D341Med (cell line): ENCODE data around the gene SLC3A2.

ENCODE experiments used
- DNase-seq: peaks from one replicate; pipeline ENCODE4 v3.0.0; 2012; ENCODE audit warnings: low spot score

The SLC3A2 gene

GRCh38 chr11:62911137-62912130 lies 30.7 kb downstream of the SLC3A2 start:
- DNase-seq: no peak

- no peak for DNase-seq
Measured at GRCh38 chr11:62912268-62912667, 31.6 kb downstream of the SLC3A2 start.

GRCh38 chr11:62914416-62914815 lies 33.7 kb downstream of the SLC3A2 start:
- no peak for DNase-seq

- no peak for DNase-seq
Measured at GRCh38 chr11:62917906-62918502, 37.3 kb downstream of the SLC3A2 start.

- no peak for DNase-seq
Measured at GRCh38 chr11:62918531-62918930, 37.8 kb downstream of the SLC3A2 start.

- no peak for DNase-seq
Measured at GRCh38 chr11:62919476-62919875, 38.8 kb downstream of the SLC3A2 start.

- no peak for DNase-seq
Measured at GRCh38 chr11:62919898-62920640, 39.4 kb downstream of the SLC3A2 start.

- no peak for DNase-seq
Measured at GRCh38 chr11:62921201-62921572, 40.5 kb downstream of the SLC3A2 start, which contains the start of gene CHRM1. Gene CHRM1 (minus strand): TSS chr11:62921363. CDS start chr11:62911100, 10,263 bp downstream.

GRCh38 chr11:62921573-62922188 lies 41.0 kb downstream of the SLC3A2 start:
- DNase-seq: no peak

- DNase-seq: no peak
Measured at GRCh38 chr11:62922189-62922589, 41.5 kb downstream of the SLC3A2 start.

GRCh38 chr11:62922653-62923431 lies 42.1 kb downstream of the SLC3A2 start:
- no peak for DNase-seq

- no peak for DNase-seq
Measured at GRCh38 chr11:62923601-62924411, 43.1 kb downstream of the SLC3A2 start.

GRCh38 chr11:62925308-62925707 lies 44.6 kb downstream of the SLC3A2 start:
- DNase-seq: no peak

GRCh38 chr11:62925745-62926679 lies 45.3 kb downstream of the SLC3A2 start:
- DNase-seq: no peak

GRCh38 chr11:62926680-62927455 lies 46.2 kb downstream of the SLC3A2 start:
- no peak for DNase-seq

GRCh38 chr11:62928011-62928410 lies 47.3 kb downstream of the SLC3A2 start:
- no peak for DNase-seq

GRCh38 chr11:62930157-62930556 lies 49.5 kb downstream of the SLC3A2 start:
- no peak for DNase-seq

GRCh38 chr11:62930666-62931065 lies 50.0 kb downstream of the SLC3A2 start:
- no peak for DNase-seq
